Measurements from ENCODE around the gene BMPER. TPM values are rescaled to one million over a fixed set of nuclear protein-coding genes. Genes with fewer than 3 reads are reported as not detected.

Gene BMPER
- total RNA-seq, 1 donor from 2014 or later: 0.56 TPM

DNA sequence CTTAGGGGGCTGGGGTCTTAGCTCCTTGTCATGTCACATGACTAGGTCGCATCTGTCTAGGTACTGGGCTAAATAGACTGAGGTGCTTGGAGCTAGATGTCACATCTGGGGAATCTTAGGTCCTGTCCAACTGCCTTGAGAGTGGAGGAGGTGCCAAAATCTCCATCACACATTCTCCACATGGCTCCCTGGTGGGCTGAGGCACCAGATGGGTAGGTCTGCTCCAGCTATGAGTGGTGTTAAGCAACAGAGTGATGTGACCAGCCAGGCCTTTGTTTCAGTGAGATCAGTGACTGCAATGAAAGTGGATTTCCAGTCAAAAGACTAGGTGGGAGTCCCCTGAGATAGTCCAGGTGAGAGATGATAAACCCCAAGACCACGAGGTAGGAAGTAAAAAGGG lies 251.8 kb downstream of the BMPER start:
- H3K4me1 Mint-ChIP-seq (ENCODE audit: unreplicated experiment): no peaks in the 10 kb centered on the region
- no peaks in the 10 kb centered on the region for H3K27me3 Mint-ChIP-seq (ENCODE audit: unreplicated experiment)
- H3K36me3 Mint-ChIP-seq (ENCODE audit: unreplicated experiment): no peaks in the 10 kb centered on the region
- TF ChIP-seq, protein P1, sequence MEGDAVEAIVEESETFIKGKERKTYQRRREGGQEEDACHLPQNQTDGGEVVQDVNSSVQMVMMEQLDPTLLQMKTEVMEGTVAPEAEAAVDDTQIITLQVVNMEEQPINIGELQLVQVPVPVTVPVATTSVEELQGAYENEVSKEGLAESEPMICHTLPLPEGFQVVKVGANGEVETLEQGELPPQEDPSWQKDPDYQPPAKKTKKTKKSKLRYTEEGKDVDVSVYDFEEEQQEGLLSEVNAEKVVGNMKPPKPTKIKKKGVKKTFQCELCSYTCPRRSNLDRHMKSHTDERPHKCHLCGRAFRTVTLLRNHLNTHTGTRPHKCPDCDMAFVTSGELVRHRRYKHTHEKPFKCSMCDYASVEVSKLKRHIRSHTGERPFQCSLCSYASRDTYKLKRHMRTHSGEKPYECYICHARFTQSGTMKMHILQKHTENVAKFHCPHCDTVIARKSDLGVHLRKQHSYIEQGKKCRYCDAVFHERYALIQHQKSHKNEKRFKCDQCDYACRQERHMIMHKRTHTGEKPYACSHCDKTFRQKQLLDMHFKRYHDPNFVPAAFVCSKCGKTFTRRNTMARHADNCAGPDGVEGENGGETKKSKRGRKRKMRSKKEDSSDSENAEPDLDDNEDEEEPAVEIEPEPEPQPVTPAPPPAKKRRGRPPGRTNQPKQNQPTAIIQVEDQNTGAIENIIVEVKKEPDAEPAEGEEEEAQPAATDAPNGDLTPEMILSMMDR (IDR thresholded peaks at IDR 0.05): no peak
- no peak overlapping the region for H3K4me3 Mint-ChIP-seq (ENCODE audit: unreplicated experiment)
- H3K9me3 Mint-ChIP-seq (ENCODE audit: unreplicated experiment): no peaks in the 10 kb centered on the region
- DNase-seq (ENCODE audit: extremely low spot score, unreplicated experiment): no peak
- H3K27ac Mint-ChIP-seq (ENCODE audit: unreplicated experiment): no peak overlapping the region

DNA sequence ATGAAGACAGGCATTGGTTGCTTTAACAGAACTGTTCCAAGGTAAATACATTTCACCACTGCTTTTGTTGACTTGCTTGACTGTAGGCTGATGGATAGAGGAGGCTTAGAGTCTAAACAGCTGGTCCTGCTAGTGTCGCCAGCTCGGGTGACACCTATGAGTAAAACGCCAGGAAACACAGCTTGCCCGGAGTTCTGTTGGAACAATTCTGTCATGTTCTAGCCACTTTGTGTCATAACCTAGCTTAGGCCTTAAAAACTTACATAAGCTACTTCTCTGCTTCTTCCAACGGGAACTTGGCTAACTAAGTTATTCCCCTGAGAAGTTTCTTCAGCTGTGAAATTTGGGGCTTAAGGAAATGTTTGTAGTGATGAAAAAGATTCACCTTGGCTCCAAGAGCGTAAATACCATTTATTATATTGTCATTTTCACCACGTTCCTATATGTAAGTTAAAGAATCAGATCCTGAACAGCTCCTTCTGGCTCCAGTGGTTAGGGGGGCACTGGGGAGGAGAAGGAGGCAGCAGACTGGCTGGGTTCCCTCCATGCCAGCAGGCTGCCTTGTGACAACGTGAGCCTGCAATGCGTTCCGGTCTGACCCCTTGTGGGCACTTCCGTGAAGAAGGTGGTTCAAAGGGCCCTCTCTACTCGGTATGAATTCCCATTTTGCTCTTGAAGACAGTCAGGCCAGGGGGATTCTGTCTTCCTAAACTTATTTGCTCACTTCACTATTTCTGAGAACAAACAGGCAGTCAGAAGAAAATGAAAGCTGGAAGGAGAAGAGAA lies 253.2 kb downstream of the BMPER start:
- Mint-ChIP-seq H3K36me3 (ENCODE audit: unreplicated experiment) (no peaks in the 10 kb centered on the region), H3K4me3 (ENCODE audit: unreplicated experiment) (no peak overlapping the region), H3K4me1 (ENCODE audit: unreplicated experiment) (no peaks in the 10 kb centered on the region), H3K9me3 (ENCODE audit: unreplicated experiment) (no peaks in the 10 kb centered on the region), H3K27ac (ENCODE audit: unreplicated experiment) (no peak overlapping the region), H3K27me3 (ENCODE audit: unreplicated experiment) (no peaks in the 10 kb centered on the region)
- DNase-seq (ENCODE audit: extremely low spot score, unreplicated experiment): no peak
- TF ChIP-seq, protein P1 (IDR thresholded peaks at IDR 0.05): no peak

DNA sequence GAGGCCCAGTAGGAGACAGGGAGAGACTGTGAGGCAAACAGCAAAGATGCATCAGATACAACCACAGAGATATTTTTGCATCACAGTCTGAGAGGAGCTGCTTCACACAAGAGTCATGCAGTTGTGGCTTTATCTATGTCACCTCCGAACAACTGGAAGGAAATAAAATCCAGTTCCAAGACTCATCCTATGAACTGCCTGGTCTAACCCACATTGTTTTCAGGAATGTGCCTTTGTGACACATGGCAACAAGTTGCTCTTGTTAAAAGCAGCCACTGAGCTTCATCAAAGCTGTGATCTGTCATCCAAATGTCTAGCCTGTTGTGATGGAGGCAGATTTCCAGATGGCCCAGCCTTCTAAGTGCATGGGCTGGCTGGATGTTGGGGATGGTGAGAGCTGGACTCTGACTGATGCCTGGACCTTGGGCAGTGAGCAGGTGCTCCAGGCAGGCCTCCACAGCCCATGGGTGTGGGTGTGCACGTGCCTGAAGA lies 255.0 kb downstream of the BMPER start:
- peaks cover 2% of the 10 kb centered on the region for H3K27me3 Mint-ChIP-seq (ENCODE audit: unreplicated experiment)
- DNase-seq (ENCODE audit: extremely low spot score, unreplicated experiment): no peak

DNA sequence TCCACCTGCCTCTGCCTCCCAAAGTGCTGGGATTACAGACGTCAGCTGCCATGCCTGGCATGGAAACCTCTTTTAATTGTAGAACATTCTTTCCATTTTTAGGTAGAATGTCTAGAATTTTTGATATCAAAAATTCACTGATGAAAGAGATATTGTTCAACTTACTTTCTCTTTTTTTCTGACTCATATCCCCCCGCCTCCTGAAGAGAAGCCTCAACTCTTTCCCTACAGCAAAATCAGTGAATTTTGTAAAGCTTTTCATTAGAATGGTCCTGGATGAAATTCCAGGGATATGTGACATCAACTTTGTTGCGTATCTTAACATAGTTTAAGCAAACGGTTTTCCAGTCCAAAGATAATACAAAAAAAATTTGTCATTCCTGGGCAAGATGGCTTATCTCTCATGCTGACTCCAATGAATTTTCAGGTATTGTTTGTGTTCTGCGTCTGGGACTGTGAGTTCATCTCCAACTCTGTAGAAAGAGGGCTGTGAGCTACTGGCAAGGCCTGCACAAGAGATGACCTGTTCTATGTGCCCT lies 256.8 kb downstream of the BMPER start:
- Mint-ChIP-seq H3K27me3 (ENCODE audit: unreplicated experiment) (peaks cover 2% of the 10 kb centered on the region), H3K4me3 (ENCODE audit: unreplicated experiment) (no peak overlapping the region), H3K27ac (ENCODE audit: unreplicated experiment) (no peak overlapping the region), H3K4me1 (ENCODE audit: unreplicated experiment) (no peaks in the 10 kb centered on the region), H3K36me3 (ENCODE audit: unreplicated experiment) (no peaks in the 10 kb centered on the region), H3K9me3 (ENCODE audit: unreplicated experiment) (no peaks in the 10 kb centered on the region)
- TF ChIP-seq, protein P1 (IDR thresholded peaks at IDR 0.05): no peak
- no peak for DNase-seq (ENCODE audit: extremely low spot score, unreplicated experiment)

More for the DNA sequence above, 255.0 kb downstream of the BMPER start:
- TF ChIP-seq, protein P1 (IDR thresholded peaks at IDR 0.05): no peak
- H3K9me3 Mint-ChIP-seq (ENCODE audit: unreplicated experiment): no peaks in the 10 kb centered on the region
- no peaks in the 10 kb centered on the region for H3K4me1 Mint-ChIP-seq (ENCODE audit: unreplicated experiment)
- no peak overlapping the region for H3K4me3 Mint-ChIP-seq (ENCODE audit: unreplicated experiment)
- H3K27ac Mint-ChIP-seq (ENCODE audit: unreplicated experiment): no peak overlapping the region
- H3K36me3 Mint-ChIP-seq (ENCODE audit: unreplicated experiment): no peaks in the 10 kb centered on the region

GRCh38 chr7:34162677-34163076 lies 257.3 kb downstream of the BMPER start:
- Mint-ChIP-seq H3K4me3 (ENCODE audit: unreplicated experiment) (no peak overlapping the region), H3K4me1 (ENCODE audit: unreplicated experiment) (no peaks in the 10 kb centered on the region), H3K9me3 (ENCODE audit: unreplicated experiment) (no peaks in the 10 kb centered on the region), H3K27ac (ENCODE audit: unreplicated experiment) (no peak overlapping the region), H3K27me3 (ENCODE audit: unreplicated experiment) (peaks cover 2% of the 10 kb centered on the region), H3K36me3 (ENCODE audit: unreplicated experiment) (no peaks in the 10 kb centered on the region)
- TF ChIP-seq, protein P1 (IDR thresholded peaks at IDR 0.05): no peak
- DNase-seq (ENCODE audit: extremely low spot score, unreplicated experiment): no peak
